ENCODE results near the gene DDRGK1. TPM values are rescaled to one million over a fixed set of nuclear protein-coding genes. Genes with fewer than 3 reads are reported as not detected.

DDRGK1 gene
- total and polyA plus RNA-seq, 4 donors, result 16.8 to 72.4 (median 48.5) TPM

DNA sequence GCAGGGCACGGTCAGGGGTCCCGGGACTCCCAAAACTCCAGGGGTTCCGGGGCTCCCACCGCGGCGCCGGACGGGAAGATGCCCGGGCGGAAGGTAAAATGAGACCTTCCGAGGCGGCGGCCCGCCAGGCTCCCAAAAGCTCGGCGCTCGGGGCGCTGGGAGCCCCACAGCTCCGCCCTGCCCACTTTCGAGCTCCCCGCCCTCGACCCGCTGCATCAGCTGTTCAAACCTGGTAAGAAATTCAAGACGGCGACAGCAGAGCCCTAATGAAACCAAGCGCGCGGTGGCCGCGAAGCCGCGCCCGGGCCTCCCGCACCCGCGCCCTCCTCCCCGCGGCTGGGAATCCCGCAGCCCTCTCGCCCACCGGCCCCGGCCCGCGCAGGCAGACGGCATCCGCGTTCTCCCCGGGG, 34.1 kb upstream of the DDRGK1 start (continued):
- TF ChIP-seq, protein P1, sequence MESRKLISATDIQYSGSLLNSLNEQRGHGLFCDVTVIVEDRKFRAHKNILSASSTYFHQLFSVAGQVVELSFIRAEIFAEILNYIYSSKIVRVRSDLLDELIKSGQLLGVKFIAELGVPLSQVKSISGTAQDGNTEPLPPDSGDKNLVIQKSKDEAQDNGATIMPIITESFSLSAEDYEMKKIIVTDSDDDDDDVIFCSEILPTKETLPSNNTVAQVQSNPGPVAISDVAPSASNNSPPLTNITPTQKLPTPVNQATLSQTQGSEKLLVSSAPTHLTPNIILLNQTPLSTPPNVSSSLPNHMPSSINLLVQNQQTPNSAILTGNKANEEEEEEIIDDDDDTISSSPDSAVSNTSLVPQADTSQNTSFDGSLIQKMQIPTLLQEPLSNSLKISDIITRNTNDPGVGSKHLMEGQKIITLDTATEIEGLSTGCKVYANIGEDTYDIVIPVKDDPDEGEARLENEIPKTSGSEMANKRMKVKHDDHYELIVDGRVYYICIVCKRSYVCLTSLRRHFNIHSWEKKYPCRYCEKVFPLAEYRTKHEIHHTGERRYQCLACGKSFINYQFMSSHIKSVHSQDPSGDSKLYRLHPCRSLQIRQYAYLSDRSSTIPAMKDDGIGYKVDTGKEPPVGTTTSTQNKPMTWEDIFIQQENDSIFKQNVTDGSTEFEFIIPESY (IDR thresholded peaks at IDR 0.05), result no peak
- no peak for TF ChIP-seq SP1 (IDR thresholded peaks at IDR 0.05)

DNA sequence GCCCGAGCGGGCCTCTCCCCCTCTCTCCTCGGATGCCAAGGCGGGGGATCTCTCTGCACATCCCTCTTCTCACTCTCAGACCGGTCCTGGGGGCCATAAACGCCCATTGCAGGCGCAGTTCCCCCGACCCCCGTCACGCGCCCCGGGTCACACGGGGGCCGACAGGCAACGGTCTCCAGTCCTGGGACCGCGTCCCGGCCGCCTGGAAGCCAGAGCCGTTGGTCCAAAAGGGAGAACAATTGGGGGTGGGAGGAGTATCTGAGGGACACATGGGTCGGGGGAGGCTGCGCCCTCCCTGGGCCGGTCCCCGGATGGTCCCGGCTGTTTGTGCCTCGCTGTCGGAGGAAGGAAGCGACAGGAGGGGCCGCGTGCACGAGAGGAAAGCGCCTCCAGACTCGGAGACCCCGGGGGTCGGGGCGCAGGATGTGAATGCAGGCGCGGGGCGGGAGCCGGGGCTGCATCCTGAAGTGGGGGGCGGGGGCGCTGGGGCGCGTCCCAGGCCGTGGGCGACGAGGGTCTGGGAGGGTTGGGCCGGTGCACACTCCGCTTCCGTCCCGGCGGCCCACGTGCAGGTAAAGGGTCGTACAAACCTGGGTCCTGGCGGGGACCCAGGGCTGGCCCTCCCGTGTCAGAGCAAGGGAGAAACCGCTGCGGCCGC, 33.6 kb upstream of the DDRGK1 start:
- Histone ChIP-seq H3K9ac (ENCODE audit: low read depth in 1 of 2, low read length in 2 of 2) (no peak overlapping the region), H3K4me1 (ENCODE audit: control insufficient read depth in 4 of 4, insufficient read depth in 4 of 4, low read length in 3 of 4) (peaks cover 8 to 21% (median 14%) of the 10 kb centered on the region in 4 donors), H3K36me3 (ENCODE audit: control insufficient read depth in 4 of 4, insufficient read depth in 3 of 4, low read depth in 1 of 4, low read length in 3 of 4) (no peaks in the 10 kb centered on the region), H3K27ac (ENCODE audit: low read depth in 1 of 2, low read length in 2 of 2) (no peak overlapping the region), H3K27me3 (ENCODE audit: control insufficient read depth in 4 of 4, insufficient read depth in 4 of 4, low read length in 3 of 4) (peaks cover 0 to 8% (median 1%) of the 10 kb centered on the region in 4 donors), H3K4me3 (ENCODE audit: low read depth in 1 of 3, low read length in 3 of 3) (peak overlapping the region in 2 of 3 donors; percentile 36 to 76), H3K9me3 (ENCODE audit: control insufficient read depth in 4 of 4, low read length in 3 of 4) (no peaks in the 10 kb centered on the region)
- no peak for DNase-seq (ENCODE audit: low spot score)
- TF ChIP-seq TAF1 (conservative IDR thresholded peaks at IDR 0.05), result no peak
- no peak for TF ChIP-seq EGR1 (IDR thresholded peaks at IDR 0.05; ENCODE audit: low read depth in 2 of 2)
- TF ChIP-seq, protein P2, sequence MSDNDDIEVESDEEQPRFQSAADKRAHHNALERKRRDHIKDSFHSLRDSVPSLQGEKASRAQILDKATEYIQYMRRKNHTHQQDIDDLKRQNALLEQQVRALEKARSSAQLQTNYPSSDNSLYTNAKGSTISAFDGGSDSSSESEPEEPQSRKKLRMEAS (IDR thresholded peaks at IDR 0.05), result no peak
- TF ChIP-seq, protein P3, sequence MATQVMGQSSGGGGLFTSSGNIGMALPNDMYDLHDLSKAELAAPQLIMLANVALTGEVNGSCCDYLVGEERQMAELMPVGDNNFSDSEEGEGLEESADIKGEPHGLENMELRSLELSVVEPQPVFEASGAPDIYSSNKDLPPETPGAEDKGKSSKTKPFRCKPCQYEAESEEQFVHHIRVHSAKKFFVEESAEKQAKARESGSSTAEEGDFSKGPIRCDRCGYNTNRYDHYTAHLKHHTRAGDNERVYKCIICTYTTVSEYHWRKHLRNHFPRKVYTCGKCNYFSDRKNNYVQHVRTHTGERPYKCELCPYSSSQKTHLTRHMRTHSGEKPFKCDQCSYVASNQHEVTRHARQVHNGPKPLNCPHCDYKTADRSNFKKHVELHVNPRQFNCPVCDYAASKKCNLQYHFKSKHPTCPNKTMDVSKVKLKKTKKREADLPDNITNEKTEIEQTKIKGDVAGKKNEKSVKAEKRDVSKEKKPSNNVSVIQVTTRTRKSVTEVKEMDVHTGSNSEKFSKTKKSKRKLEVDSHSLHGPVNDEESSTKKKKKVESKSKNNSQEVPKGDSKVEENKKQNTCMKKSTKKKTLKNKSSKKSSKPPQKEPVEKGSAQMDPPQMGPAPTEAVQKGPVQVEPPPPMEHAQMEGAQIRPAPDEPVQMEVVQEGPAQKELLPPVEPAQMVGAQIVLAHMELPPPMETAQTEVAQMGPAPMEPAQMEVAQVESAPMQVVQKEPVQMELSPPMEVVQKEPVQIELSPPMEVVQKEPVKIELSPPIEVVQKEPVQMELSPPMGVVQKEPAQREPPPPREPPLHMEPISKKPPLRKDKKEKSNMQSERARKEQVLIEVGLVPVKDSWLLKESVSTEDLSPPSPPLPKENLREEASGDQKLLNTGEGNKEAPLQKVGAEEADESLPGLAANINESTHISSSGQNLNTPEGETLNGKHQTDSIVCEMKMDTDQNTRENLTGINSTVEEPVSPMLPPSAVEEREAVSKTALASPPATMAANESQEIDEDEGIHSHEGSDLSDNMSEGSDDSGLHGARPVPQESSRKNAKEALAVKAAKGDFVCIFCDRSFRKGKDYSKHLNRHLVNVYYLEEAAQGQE (IDR thresholded peaks at IDR 0.05), result no peak
- TF ChIP-seq, protein P4, sequence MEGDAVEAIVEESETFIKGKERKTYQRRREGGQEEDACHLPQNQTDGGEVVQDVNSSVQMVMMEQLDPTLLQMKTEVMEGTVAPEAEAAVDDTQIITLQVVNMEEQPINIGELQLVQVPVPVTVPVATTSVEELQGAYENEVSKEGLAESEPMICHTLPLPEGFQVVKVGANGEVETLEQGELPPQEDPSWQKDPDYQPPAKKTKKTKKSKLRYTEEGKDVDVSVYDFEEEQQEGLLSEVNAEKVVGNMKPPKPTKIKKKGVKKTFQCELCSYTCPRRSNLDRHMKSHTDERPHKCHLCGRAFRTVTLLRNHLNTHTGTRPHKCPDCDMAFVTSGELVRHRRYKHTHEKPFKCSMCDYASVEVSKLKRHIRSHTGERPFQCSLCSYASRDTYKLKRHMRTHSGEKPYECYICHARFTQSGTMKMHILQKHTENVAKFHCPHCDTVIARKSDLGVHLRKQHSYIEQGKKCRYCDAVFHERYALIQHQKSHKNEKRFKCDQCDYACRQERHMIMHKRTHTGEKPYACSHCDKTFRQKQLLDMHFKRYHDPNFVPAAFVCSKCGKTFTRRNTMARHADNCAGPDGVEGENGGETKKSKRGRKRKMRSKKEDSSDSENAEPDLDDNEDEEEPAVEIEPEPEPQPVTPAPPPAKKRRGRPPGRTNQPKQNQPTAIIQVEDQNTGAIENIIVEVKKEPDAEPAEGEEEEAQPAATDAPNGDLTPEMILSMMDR (IDR thresholded peaks at IDR 0.05; ENCODE audit: low read depth, low read length, missing input control), result no peak
- TF ChIP-seq RAD21 (IDR thresholded peaks at IDR 0.05), result no peak
- no peak for TF ChIP-seq FOXA2 (IDR thresholded peaks at IDR 0.05)
- TF ChIP-seq, protein P1 (IDR thresholded peaks at IDR 0.05), result no peak
- WGBS, result 8% methylated on average over 59 of the region's 59 CpGs

All from liver (tissue), 9 donors.